ENCODE data around the gene IFITM2. TPM values are rescaled to one million over a fixed set of nuclear protein-coding genes. Genes with fewer than 3 reads are reported as not detected.
A peak's percentile ranks its signal among the peaks of the same experiment; 100 is the strongest.

Gene IFITM2
- total and polyA plus RNA-seq, 2 of the 13 experiments (the other 11 are each of a cell fraction or from before 2014, with no cell fraction given) = 13.8 to 267 TPM

- TF ChIP-seq NKX3-1 (CRISPR knock-in tag; IDR thresholded peaks at IDR 0.05) (peak; percentile 31; the same call in 1 of the 2 replicates), MXD1 (CRISPR knock-in tag; IDR thresholded peaks at IDR 0.05) (no peak), THYN1 (CRISPR knock-in tag; IDR thresholded peaks at IDR 0.05; ENCODE audit: borderline replicate concordance, low read depth) (no peak), HNRNPL (IDR thresholded peaks at IDR 0.05; ENCODE audit: low read depth, low read length) (0 out of 2 replicates have a peak, but pooled peaks have one; percentile 24), ONECUT2 (CRISPR knock-in tag; IDR thresholded peaks at IDR 0.05) (no peak), CBX1 (IDR thresholded peaks at IDR 0.05; ENCODE audit: low read depth) (no peak), ZFYVE20 (CRISPR knock-in tag; IDR thresholded peaks at IDR 0.05; ENCODE audit: borderline replicate concordance, low read depth) (no peak), ZNF687 (CRISPR knock-in tag; IDR thresholded peaks at IDR 0.05) (peak; percentile 69), ZNF724P (CRISPR knock-in tag; IDR thresholded peaks at IDR 0.05; ENCODE audit: borderline replicate concordance) (no peak), GATAD1 (CRISPR knock-in tag; IDR thresholded peaks at IDR 0.05) (no peak), ZNF512B (CRISPR knock-in tag; IDR thresholded peaks at IDR 0.05; ENCODE audit: borderline replicate concordance) (no peak), HNRNPLL (IDR thresholded peaks at IDR 0.05; ENCODE audit: low read depth, low read length, poor library complexity, severe bottlenecking) (peak; percentile 30), MYC (CRISPR knock-in tag; IDR thresholded peaks at IDR 0.05; ENCODE audit: borderline replicate concordance) (peak; percentile 28; the same call in 1 of the 2 replicates), ZNF543 (CRISPR knock-in tag; IDR thresholded peaks at IDR 0.05) (no peak), ZNF383 (CRISPR knock-in tag; IDR thresholded peaks at IDR 0.05; ENCODE audit: borderline replicate concordance) (no peak), NFIB (CRISPR knock-in tag; IDR thresholded peaks at IDR 0.05; ENCODE audit: borderline replicate concordance) (no peak), ZNF800 (CRISPR knock-in tag; IDR thresholded peaks at IDR 0.05) (peak; percentile 97), FOXM1 (CRISPR knock-in tag; IDR thresholded peaks at IDR 0.05) (no peak), ZNF143 (CRISPR knock-in tag; IDR thresholded peaks at IDR 0.05) (no peak)
Observed at GRCh38 chr11:279966-280705, 27.5 kb upstream of the IFITM2 start (continued).

Data from HepG2 (cell line).